Gastrocnemius medialis (tissue), 4 donors: Measurements from ENCODE around the gene GALNS.

ENCODE experiments used
- CTCF ChIP-seq, 5 experiments: fragments of 450-650 bp in 3 of 5; fragments of 200-600 bp in 2 of 5; sonication (generic) in 2 of 5; IDR thresholded peaks in 4 of 5; conservative IDR thresholded peaks in 1 of 5; 1 replicate in 4 of 5; 2 replicates in 1 of 5; pipeline ENCODE4 v1.5.1; 2016 to 2019; ENCODE audit warnings: antibody characterized with exemption in 5 of 5, mild to moderate bottlenecking in 3 of 5, moderate library complexity in 3 of 5
- POLR2A ChIP-seq, 2 donors: fragments of 450-650 bp; IDR thresholded peaks; one replicate each; pipeline ENCODE4 v1.6.1; 2017; ENCODE audit warnings: antibody characterized with exemption in 2 of 2, mild to moderate bottlenecking in 2 of 2, moderate library complexity in 2 of 2

- TF ChIP-seq CTCF (IDR thresholded peaks at IDR 0.05 in 4 of 5, conservative IDR thresholded peaks at IDR 0.05 in 1 of 5) (no peak), POLR2A (IDR thresholded peaks at IDR 0.05) (no peak)
Measured at GRCh38 chr16:88805887-88806393, 50.8 kb downstream of the GALNS start.
